Epithelial cell of proximal tubule (primary cell): Measurements from ENCODE around the gene TSPAN18. TPM values are rescaled to one million over a fixed set of nuclear protein-coding genes. Genes with fewer than 3 reads are reported as not detected.

Source experiments
- DNase-seq: peaks from one replicate; pipeline ENCODE4 v3.0.0-alpha.2; 2011; ENCODE audit warnings: low read depth
- H3K4me3 ChIP-seq: 2 replicates; pipeline ENCODE4 v1.5.1; 2011; ENCODE audit warnings: low read depth, mild to moderate bottlenecking, low read length
- total RNA-seq: library from RNA; depleted of rRNA; stranded (reverse); fragments of >200 nt; gene quantifications from 2 replicates; pipeline ENCODE4 v1.2.3, GENCODE V29; 2015
- TF ChIP-seq, protein P1 (sequence below): conservative IDR thresholded peaks from 2 replicates; pipeline ENCODE4 v1.5.1; 2012; ENCODE audit warnings: low read depth, mild to moderate bottlenecking, low read length

The TSPAN18 gene
- total RNA-seq, 1 donor from 2014 or later = 1.6 TPM

DNA sequence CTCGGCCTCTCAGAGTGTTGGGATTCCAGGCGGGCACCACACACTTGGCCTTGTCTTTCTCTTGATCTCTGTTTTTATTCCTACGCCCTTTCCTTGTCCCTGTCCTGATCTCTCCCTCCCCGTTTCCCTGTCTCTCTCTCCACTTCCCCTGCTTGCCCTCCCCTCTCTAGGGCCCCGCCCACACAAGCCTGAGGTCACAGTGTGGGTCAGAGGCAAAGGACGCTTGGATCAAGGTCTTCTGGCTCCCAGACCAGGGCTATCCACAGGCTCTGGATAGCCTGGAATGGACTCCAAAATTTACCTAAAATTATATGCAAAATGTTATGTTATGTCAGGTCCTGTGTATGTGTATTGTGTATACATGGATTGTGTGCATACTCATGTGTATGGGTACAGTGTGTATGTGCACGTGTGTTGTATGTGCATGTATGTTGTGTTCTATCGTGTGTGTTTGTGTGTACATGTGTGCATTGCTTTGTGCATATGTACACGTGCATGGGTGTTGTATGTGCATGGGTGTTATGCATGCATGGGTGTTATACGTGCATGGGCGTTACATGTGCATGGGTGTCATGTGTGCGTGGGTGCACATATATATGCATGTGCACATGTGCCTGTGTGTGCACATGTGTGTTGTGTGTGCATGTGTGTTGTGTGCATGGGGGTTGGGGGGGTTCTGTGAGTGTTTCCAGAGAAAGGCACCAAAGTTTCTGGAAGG, 185.7 kb downstream of the TSPAN18 start:
- no peak overlapping the region for H3K4me3 ChIP-seq
- no peak for DNase-seq
- TF ChIP-seq, protein P1, sequence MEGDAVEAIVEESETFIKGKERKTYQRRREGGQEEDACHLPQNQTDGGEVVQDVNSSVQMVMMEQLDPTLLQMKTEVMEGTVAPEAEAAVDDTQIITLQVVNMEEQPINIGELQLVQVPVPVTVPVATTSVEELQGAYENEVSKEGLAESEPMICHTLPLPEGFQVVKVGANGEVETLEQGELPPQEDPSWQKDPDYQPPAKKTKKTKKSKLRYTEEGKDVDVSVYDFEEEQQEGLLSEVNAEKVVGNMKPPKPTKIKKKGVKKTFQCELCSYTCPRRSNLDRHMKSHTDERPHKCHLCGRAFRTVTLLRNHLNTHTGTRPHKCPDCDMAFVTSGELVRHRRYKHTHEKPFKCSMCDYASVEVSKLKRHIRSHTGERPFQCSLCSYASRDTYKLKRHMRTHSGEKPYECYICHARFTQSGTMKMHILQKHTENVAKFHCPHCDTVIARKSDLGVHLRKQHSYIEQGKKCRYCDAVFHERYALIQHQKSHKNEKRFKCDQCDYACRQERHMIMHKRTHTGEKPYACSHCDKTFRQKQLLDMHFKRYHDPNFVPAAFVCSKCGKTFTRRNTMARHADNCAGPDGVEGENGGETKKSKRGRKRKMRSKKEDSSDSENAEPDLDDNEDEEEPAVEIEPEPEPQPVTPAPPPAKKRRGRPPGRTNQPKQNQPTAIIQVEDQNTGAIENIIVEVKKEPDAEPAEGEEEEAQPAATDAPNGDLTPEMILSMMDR = no peak

DNA sequence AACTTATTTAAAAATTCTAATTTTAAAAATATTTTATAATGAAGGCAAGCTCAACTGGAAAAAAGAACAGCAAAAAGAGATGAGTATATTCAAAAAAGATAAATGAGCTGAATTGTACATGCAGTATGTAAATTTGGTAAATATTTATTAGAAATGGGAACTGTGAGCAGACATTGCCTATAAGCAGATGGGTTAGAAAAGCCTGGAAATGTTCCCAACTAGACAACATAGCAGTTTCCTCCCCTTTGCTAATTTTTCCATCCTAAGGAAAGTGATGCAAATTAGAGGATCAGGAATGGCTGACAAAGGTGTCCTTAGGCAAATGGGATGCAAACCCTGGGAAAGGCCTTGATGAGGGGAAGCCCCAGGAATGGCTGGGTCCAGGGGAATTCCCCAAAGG, 186.7 kb downstream of the TSPAN18 start:
- no peak for DNase-seq
- no peak overlapping the region for H3K4me3 ChIP-seq
- TF ChIP-seq, protein P1 = no peak

DNA sequence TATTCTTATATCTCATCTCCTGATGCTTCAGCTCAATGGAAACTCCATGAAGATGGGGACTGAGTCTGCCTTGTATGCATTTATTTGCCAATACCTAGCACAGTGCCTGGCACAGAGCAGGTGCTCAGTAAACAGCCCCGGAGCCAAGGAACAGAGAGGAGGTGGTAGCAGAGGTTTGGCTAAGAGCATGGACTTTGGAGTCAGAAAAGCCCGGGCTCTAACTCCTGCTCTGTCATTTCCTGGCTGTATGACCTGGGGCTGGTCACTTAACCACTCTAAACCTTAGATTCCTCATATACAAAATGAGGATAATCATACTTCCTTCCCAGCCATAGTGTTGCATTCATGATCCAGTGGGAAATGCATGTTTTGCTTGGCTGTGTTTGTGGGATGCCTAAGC, 187.3 kb downstream of the TSPAN18 start:
- H3K4me3 ChIP-seq = no peak overlapping the region
- no peak for DNase-seq
- TF ChIP-seq, protein P1 = no peak

DNA sequence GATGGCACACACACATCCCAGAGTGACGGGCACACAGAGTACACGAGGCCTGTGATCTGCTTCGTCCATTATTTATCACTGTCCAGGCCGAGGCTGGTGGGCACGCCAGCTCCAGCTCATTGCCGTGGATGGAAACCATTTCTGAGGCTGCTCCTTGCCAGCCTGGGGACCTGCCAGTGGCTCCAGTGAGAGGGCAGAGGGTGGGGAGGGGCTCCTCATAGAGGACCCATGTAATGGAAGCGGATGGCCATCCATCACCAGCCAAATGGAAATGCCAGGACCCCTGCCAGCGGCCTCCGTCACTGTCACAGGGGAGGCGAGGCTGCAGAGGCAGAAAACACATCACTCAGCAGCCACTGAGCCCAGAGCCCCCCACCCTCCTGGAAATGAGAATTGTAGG, 188.2 kb downstream of the TSPAN18 start:
- TF ChIP-seq, protein P1 = no peak
- H3K4me3 ChIP-seq = no peak overlapping the region
- no peak for DNase-seq

DNA sequence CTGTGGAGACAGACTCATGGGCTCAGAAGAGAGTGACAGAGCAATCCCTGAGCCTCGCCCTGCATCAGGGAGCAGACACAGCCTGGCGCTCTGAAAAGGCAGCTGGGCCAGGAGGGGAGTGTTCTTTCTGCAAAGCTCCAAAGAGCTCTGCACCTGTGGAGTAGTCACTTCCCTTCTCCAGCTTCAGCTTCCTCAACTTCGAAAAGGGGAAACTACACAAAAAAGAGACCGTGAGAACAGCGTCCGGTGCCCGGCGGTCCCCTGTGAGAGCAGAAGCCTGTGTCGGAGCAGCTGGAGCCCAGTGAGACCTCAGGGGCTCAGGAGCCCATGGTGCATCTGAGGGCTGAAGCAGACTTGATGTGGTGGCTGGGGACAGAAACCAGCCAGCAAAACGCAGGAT, 188.9 kb downstream of the TSPAN18 start:
- TF ChIP-seq, protein P1 = no peak
- H3K4me3 ChIP-seq = no peak overlapping the region
- no peak for DNase-seq

DNA sequence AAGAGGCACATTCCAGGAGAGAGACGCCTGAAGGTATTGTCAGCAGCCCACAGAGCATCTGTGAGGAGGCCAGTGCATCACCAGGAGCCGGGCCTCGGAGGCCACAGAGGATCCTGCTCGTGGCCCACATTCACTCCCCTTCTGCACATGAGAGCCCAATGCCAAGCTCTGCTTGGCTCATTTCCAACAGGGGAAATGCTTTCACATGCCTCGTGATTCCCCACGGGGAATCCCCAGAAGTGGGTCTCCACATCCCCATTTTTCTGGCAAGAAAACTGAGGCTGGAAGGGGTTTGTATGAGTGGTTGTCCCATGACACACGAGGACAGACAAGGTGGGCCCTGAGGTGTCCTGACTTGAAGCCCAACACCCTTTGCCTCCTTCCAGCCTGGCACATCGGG, 189.6 kb downstream of the TSPAN18 start:
- no peak for DNase-seq
- H3K4me3 ChIP-seq = no peak overlapping the region
- TF ChIP-seq, protein P1 = no peak

DNA sequence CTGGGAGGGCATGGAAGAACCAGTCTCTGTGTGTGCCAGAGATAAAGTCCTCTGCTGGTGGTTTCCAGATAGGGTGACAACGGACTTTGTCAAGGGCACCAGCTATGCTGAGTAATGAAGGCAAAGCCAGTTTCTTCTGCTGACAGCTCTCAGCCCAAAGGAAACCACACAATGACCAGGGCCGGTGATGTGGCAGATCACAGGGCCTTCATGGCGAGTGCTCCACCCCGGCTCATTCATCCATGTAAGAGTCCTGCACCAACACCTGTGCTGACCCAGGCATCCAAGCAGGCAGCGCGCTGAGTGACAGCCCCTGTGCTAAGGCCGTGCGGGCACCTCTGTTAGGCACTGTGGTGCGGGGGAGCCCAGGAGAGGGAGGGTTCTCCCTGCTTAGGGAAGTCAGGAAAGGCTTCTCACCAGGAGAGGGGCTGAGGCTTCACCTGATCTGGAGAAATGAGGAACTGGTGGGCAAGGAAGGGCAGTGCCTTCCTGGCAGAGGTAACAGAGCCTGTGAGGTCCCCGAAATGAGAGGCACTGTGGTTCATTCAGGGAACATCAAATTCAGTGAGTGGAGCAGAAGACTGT, 190.1 kb downstream of the TSPAN18 start:
- TF ChIP-seq, protein P1 = no peak
- H3K4me3 ChIP-seq = no peak overlapping the region
- no peak for DNase-seq
